Eye (tissue), 1 donor: ENCODE data around the gene CFAP251.
A peak's percentile ranks its signal among the peaks of the same experiment; 100 is the strongest.
"Not testable (repeated sequence)": the region's sequence is repeated elsewhere in the genome, so short reads cannot be mapped to it uniquely, and the experiment has no call there.

ENCODE experiments used
- DNase-seq: peaks from one replicate; pipeline ENCODE4 v3.0.0-alpha.2; 2015

The CFAP251 gene, protein sequence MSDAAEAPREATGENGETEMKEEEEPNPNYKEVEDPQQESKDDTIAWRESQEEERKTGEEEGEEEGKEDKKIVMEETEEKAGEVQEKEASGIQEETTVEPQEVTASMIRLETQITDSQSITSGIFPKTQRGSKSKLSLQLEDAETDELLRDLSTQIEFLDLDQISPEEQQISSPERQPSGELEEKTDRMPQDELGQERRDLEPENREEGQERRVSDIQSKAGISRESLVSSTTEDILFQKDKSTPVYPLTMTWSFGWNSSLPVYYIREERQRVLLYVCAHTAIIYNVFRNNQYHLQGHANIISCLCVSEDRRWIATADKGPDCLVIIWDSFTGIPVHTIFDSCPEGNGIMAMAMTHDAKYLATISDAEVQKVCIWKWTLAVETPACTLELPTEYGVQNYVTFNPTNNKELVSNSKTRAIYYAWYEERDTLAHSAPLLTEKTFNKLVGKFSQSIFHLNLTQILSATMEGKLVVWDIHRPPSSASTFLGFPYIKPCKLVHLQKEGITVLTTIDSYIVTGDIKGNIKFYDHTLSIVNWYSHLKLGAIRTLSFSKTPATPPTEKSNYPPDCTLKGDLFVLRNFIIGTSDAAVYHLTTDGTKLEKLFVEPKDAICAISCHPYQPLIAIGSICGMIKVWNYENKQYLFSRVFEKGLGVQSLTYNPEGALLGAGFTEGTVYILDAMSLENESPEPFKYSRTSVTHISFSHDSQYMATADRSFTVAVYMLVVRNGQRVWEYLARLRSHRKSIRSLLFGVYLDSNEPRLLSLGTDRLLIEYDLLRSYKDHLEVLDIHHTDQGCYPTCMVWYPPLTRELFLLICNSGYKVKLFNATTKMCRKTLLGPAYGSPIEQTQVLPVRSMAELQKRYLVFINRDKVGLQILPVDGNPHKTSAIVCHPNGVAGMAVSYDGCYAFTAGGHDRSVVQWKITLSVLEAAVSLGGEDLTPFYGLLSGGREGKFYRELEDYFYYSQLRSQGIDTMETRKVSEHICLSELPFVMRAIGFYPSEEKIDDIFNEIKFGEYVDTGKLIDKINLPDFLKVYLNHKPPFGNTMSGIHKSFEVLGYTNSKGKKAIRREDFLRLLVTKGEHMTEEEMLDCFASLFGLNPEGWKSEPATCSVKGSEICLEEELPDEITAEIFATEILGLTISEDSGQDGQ

GRCh38 chr12:121917950-121918678, at the start of gene CFAP251:
CFAP251 (plus strand) TSS chr12:121918592; CDS start chr12:121921306, 2,714 bp downstream.
- DNase-seq = peak; percentile 97

- DNase-seq = not testable (repeated sequence)
Observed at GRCh38 chr12:121869229-121869628, 49.2 kb upstream of the CFAP251 start.

- DNase-seq = no peak
Observed at GRCh38 chr12:121871467-121871866, 46.9 kb upstream of the CFAP251 start.

DNA sequence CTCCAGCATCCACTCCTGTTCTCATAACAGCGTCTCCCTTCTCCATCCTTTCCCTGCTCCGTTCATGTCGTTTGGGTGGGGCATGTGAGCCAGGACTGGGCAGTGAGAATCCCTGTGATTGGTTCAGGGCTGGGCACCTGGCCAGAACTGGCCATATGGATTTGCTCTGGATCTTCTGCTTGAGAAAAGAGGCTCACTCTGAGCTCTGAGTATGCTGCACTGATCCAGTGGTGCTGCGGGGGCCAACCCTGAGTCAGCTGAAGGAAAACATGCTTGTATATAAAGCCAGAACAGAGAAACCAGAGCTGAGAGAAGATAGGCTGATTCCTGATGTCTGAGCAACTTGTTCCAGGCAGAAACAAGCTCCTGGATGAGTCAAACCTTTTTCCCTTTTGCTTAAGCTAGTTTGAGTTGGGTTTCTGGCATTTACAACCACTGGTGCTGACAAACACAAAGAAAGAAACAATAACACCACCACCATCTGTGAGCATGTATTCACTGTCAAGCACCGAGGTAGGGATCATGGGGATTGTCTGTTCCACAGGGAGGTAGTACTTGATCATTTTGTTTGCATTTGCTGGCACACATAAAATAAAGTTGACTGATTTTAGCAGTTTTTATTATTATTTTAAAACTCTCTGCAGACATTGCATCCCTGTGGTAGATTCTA, 45.7 kb upstream of the CFAP251 start:
- peak; percentile 31 for DNase-seq

DNA sequence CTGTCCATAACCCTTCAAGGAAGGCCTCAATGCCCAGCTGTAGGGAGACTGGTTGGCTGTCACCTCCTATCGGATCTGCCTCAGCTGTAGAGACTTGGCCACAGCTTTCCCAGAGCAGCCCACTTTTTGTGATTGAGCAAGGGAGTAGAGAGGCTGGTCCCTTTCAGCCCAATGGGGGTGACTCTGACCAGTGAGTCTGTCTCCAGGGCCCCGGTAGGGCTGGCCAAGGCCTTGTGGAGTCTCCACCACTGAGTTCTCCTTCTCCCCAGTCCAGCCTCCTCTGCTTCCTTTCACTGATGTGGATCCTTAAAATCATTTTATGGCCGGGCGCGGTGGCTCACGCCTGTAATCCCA, 45.2 kb upstream of the CFAP251 start:
- no peak for DNase-seq

DNA sequence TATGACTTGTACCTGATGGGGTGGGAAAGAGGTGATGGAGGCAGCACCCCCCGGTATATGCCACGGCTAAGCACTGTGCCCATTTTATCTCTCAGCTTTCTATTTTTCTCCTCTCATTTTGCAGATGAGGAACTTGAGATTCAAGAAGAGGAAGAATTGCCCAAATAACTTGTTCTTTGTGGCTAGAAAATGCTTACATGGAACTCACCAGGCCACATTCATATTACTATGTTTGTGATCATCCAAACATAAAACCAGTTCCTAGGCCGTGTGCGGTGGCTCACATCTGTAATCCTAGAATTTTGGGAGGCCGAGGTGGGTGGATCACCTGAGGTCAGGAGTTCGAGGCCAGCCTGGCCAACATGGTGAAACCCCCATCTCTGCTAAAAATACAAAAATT, 44.3 kb upstream of the CFAP251 start:
- no peak for DNase-seq

- no peak for DNase-seq
Observed at GRCh38 chr12:121875582-121875981, 42.8 kb upstream of the CFAP251 start.

DNA sequence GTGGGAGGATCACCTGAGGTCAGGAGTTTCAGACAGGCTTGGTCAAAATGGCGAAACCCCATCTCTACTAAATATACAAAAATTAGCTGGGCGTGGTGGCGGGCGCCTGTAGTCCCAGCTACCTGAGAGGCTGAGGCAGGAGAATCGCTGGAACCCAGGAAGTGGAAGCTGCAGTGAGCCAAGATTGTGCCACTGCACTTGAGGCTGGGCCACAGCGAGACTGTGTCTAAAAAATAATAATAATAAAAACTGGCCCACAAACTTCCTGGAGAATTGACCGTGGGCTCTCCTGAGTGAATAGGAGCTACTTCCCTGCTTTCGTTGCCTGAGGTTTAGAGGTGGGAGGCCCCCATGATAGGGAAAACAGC, 42.3 kb upstream of the CFAP251 start:
- not testable (repeated sequence) for DNase-seq

DNA sequence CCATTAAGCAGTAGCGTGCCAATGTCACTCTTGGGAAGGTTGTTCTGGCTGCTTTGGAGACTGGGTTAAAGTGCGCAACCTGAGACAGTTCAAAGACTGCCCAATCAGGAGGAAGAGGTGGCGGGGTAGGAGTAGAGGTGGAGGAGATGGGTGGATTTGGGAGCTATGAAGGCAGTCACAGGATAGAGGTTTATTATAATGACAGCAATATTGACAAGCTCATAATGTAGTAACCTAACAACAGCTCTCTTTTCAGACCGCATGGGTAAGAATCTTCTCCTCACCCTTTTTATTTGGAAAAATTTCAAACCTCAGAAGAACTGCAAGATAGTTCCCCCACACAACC, 35.1 kb upstream of the CFAP251 start:
- DNase-seq = no peak

GRCh38 chr12:121885129-121885528, 33.3 kb upstream of the CFAP251 start:
- DNase-seq = not testable (repeated sequence)

- no peak for DNase-seq
Observed at GRCh38 chr12:121888083-121888477, 30.3 kb upstream of the CFAP251 start.

GRCh38 chr12:121888478-121889273, 29.7 kb upstream of the CFAP251 start, which contains the start of gene PSMD9:
PSMD9 (plus strand) TSS chr12:121888790; CDS start chr12:121888857, 67 bp downstream.
- peak; percentile 98 for DNase-seq

DNA sequence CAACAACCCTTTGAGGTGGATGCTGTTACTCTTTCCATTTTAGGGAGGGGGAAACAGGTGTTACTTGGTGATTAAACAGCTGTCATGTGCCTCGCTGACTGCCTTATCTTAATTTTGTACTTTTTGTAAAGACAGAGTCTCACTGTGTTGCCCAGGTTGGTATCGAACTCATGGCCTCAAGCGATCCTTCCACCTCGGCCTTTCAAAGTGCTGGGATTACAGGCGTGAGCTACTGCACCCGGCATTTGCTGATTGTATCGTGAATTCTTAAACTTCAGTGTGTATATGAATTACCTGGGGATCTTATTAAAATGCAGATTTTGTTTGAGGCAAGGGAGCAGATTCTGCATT, 29.1 kb upstream of the CFAP251 start:
- no peak for DNase-seq

GRCh38 chr12:121889661-121890060, 28.7 kb upstream of the CFAP251 start:
- DNase-seq = not testable (repeated sequence)

GRCh38 chr12:121892673-121893561, 25.5 kb upstream of the CFAP251 start:
- no peak for DNase-seq

DNA sequence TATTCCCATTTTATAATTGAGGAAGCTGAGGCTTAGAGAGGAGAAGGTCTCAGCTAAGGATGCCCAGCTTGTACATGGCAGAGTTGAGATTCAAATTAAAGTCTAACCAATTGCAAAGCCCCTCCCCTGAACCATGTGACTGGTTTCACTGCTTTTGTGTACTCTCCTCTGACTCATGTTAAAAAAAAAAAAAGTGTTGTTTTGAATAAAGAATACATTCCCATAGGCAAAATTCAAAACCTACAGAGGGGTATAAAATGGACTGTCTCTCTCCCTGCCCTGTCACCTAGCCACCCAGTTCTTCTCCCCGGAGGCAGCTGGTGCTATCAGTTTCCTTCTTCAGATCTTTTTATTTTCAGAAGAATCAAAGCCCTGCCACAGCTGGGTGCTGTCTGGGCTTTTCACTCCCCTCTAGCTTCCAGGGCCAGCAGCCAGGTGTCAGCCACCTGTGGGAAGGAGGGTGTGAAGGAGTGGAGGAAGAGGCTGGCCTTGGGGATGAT, 24.4 kb upstream of the CFAP251 start:
- DNase-seq = no peak

- no peak for DNase-seq
Observed at GRCh38 chr12:121894633-121895032, 23.8 kb upstream of the CFAP251 start.

GRCh38 chr12:121898287-121898686, 20.1 kb upstream of the CFAP251 start:
- no peak for DNase-seq

DNA sequence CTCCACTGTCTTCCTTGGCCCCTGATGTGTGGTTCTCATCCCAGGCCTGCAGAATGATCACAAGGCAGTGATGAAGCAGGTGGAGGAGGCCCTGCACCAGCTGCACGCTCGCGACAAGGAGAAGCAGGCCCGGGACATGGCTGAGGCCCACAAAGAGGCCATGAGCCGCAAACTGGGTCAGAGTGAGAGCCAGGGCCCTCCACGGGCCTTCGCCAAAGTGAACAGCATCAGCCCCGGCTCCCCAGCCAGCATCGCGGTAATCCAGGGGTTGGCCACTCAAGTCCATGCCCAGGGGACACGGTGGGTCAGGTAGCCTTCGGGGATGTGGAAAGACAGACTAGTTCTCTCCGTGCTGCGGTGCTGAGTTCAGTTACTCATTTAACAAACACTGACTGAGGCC, 18.8 kb upstream of the CFAP251 start:
- no peak for DNase-seq

DNA sequence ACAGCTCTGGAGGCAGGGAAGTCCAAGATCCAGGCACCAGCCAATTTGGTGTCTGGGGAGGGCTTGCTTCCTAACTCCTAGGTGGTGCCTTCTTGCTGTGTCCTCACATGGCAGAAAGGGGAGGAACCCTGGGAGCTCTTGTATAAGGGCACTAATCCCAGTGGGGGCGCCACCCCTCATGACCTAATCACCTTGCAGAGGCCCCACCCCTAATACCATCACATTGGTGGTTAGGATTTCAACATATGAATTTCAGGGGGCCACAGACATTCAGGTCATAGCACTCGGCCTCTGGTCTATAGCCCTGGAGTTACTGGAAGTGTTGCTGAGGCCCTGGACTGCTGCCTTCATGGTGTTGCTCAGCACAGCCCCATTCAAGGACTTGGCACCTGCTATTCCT, 15.2 kb upstream of the CFAP251 start:
- no peak for DNase-seq
